ENCODE data around the gene DRC1. TPM values are rescaled to one million over a fixed set of nuclear protein-coding genes. Genes with fewer than 3 reads are reported as not detected.
A peak's percentile ranks its signal among the peaks of the same experiment; 100 is the strongest.

The DRC1 gene
- total and polyA plus RNA-seq, 4 donors: 4.6 to 11.3 (median 6.0) TPM

GRCh38 chr2:26459991-26460612, 58.4 kb downstream of the DRC1 start:
- 80% methylated on average over 15 of the region's 15 CpGs for WGBS (ENCODE audit: insufficient coverage)
- peaks cover 24% of the 10 kb centered on the region for H3K4me1 ChIP-seq (ENCODE audit: control insufficient read depth, insufficient read depth, low read length)

GRCh38 chr2:26460613-26461031, 58.9 kb downstream of the DRC1 start:
- Histone ChIP-seq H3K27me3 (ENCODE audit: control insufficient read depth, insufficient read depth, low read length) (no peaks in the 10 kb centered on the region), H3K27ac (ENCODE audit: low read depth, low read length) (no peak overlapping the region), H3K4me3 (ENCODE audit: low read depth, low read length) (no peak overlapping the region), H3K4me1 (ENCODE audit: control insufficient read depth, insufficient read depth, low read length) (peaks cover 20% of the 10 kb centered on the region), H3K36me3 (ENCODE audit: control insufficient read depth, insufficient read depth, low read length) (peaks cover 23% of the 10 kb centered on the region), H3K9me3 (ENCODE audit: control insufficient read depth, insufficient read depth, low read length) (no peaks in the 10 kb centered on the region)
- no peak for DNase-seq (ENCODE audit: low read depth in 4 of 6, low spot score in 6 of 6)
- 88% methylated on average over 17 of the region's 19 CpGs for WGBS (ENCODE audit: insufficient coverage)

More at GRCh38 chr2:26459991-26460612, 58.4 kb downstream of the DRC1 start:
- DNase-seq (ENCODE audit: low read depth in 4 of 6, low spot score in 6 of 6): peak in 1 of 6 donors; percentile 12
- Histone ChIP-seq H3K9me3 (ENCODE audit: control insufficient read depth, insufficient read depth, low read length) (no peaks in the 10 kb centered on the region), H3K36me3 (ENCODE audit: control insufficient read depth, insufficient read depth, low read length) (peaks cover 21% of the 10 kb centered on the region), H3K4me3 (ENCODE audit: low read depth, low read length) (no peak overlapping the region), H3K27ac (ENCODE audit: low read depth, low read length) (no peak overlapping the region), H3K27me3 (ENCODE audit: control insufficient read depth, insufficient read depth, low read length) (no peaks in the 10 kb centered on the region)

GRCh38 chr2:26461601-26462023, 59.9 kb downstream of the DRC1 start:
- H3K27ac ChIP-seq (ENCODE audit: low read depth, low read length): no peak overlapping the region
- WGBS (ENCODE audit: insufficient coverage): 95% methylated on average over 19 of the region's 19 CpGs

GRCh38 chr2:26462100-26462499, 60.4 kb downstream of the DRC1 start:
- Histone ChIP-seq H3K27ac (ENCODE audit: low read depth, low read length) (no peak overlapping the region), H3K27me3 (ENCODE audit: control insufficient read depth, insufficient read depth, low read length) (no peaks in the 10 kb centered on the region), H3K4me1 (ENCODE audit: control insufficient read depth, insufficient read depth, low read length) (peaks cover 10% of the 10 kb centered on the region), H3K36me3 (ENCODE audit: control insufficient read depth, insufficient read depth, low read length) (peaks cover 21% of the 10 kb centered on the region), H3K4me3 (ENCODE audit: low read depth, low read length) (no peak overlapping the region), H3K9me3 (ENCODE audit: control insufficient read depth, insufficient read depth, low read length) (no peaks in the 10 kb centered on the region)
- no peak for DNase-seq (ENCODE audit: low read depth in 4 of 6, low spot score in 6 of 6)
- 92% methylated on average over 5 of the region's 6 CpGs for WGBS (ENCODE audit: insufficient coverage)

More at GRCh38 chr2:26461601-26462023, 59.9 kb downstream of the DRC1 start:
- Histone ChIP-seq H3K9me3 (ENCODE audit: control insufficient read depth, insufficient read depth, low read length) (no peaks in the 10 kb centered on the region), H3K36me3 (ENCODE audit: control insufficient read depth, insufficient read depth, low read length) (peaks cover 19% of the 10 kb centered on the region), H3K27me3 (ENCODE audit: control insufficient read depth, insufficient read depth, low read length) (no peaks in the 10 kb centered on the region), H3K4me3 (ENCODE audit: low read depth, low read length) (no peak overlapping the region), H3K4me1 (ENCODE audit: control insufficient read depth, insufficient read depth, low read length) (peaks cover 15% of the 10 kb centered on the region)
- no peak for DNase-seq (ENCODE audit: low read depth in 4 of 6, low spot score in 6 of 6)

- no peak overlapping the region for H3K27ac ChIP-seq (ENCODE audit: low read depth, low read length)
- no peaks in the 10 kb centered on the region for H3K27me3 ChIP-seq (ENCODE audit: control insufficient read depth, insufficient read depth, low read length)
- 91% methylated on average over 14 of the region's 14 CpGs for WGBS (ENCODE audit: insufficient coverage)
- no peak overlapping the region for H3K4me3 ChIP-seq (ENCODE audit: low read depth, low read length)
- DNase-seq (ENCODE audit: low read depth in 4 of 6, low spot score in 6 of 6): peak in 1 of 6 donors; percentile 46
- peaks cover 21% of the 10 kb centered on the region for H3K36me3 ChIP-seq (ENCODE audit: control insufficient read depth, insufficient read depth, low read length)
- peaks cover 5% of the 10 kb centered on the region for H3K4me1 ChIP-seq (ENCODE audit: control insufficient read depth, insufficient read depth, low read length)
- no peaks in the 10 kb centered on the region for H3K9me3 ChIP-seq (ENCODE audit: control insufficient read depth, insufficient read depth, low read length)
Observed at GRCh38 chr2:26462511-26463243, 61.0 kb downstream of the DRC1 start.

GRCh38 chr2:26463244-26464192, 61.8 kb downstream of the DRC1 start:
- Histone ChIP-seq H3K27ac (ENCODE audit: low read depth, low read length) (no peak overlapping the region), H3K4me3 (ENCODE audit: low read depth, low read length) (no peak overlapping the region), H3K36me3 (ENCODE audit: control insufficient read depth, insufficient read depth, low read length) (peaks cover 19% of the 10 kb centered on the region), H3K4me1 (ENCODE audit: control insufficient read depth, insufficient read depth, low read length) (no peaks in the 10 kb centered on the region), H3K9me3 (ENCODE audit: control insufficient read depth, insufficient read depth, low read length) (no peaks in the 10 kb centered on the region), H3K27me3 (ENCODE audit: control insufficient read depth, insufficient read depth, low read length) (no peaks in the 10 kb centered on the region)
- 92% methylated on average over 19 of the region's 25 CpGs for WGBS (ENCODE audit: insufficient coverage)
- DNase-seq (ENCODE audit: low read depth in 4 of 6, low spot score in 6 of 6): peak in 1 of 6 donors; percentile 44

- Histone ChIP-seq H3K36me3 (ENCODE audit: control insufficient read depth, insufficient read depth, low read length) (peaks cover 19% of the 10 kb centered on the region), H3K4me1 (ENCODE audit: control insufficient read depth, insufficient read depth, low read length) (no peaks in the 10 kb centered on the region), H3K27ac (ENCODE audit: low read depth, low read length) (no peak overlapping the region), H3K27me3 (ENCODE audit: control insufficient read depth, insufficient read depth, low read length) (no peaks in the 10 kb centered on the region), H3K4me3 (ENCODE audit: low read depth, low read length) (no peak overlapping the region), H3K9me3 (ENCODE audit: control insufficient read depth, insufficient read depth, low read length) (no peaks in the 10 kb centered on the region)
- WGBS (ENCODE audit: insufficient coverage): 79% methylated on average over 11 of the region's 14 CpGs
- no peak for DNase-seq (ENCODE audit: low read depth in 4 of 6, low spot score in 6 of 6)
Observed at GRCh38 chr2:26464390-26465265, 62.9 kb downstream of the DRC1 start.

- H3K27me3 ChIP-seq (ENCODE audit: control insufficient read depth, insufficient read depth, low read length): no peaks in the 10 kb centered on the region
- DNase-seq (ENCODE audit: low read depth in 4 of 6, low spot score in 6 of 6): no peak
- H3K4me1 ChIP-seq (ENCODE audit: control insufficient read depth, insufficient read depth, low read length): no peaks in the 10 kb centered on the region
- H3K4me3 ChIP-seq (ENCODE audit: low read depth, low read length): no peak overlapping the region
- no peak overlapping the region for H3K27ac ChIP-seq (ENCODE audit: low read depth, low read length)
- 89% methylated on average over 11 of the region's 11 CpGs for WGBS (ENCODE audit: insufficient coverage)
- no peaks in the 10 kb centered on the region for H3K9me3 ChIP-seq (ENCODE audit: control insufficient read depth, insufficient read depth, low read length)
- H3K36me3 ChIP-seq (ENCODE audit: control insufficient read depth, insufficient read depth, low read length): peaks cover 19% of the 10 kb centered on the region
Observed at GRCh38 chr2:26465266-26465925, 63.7 kb downstream of the DRC1 start.

Data from spinal cord (tissue), 10 donors.